H1 (cell line): Measurements from ENCODE around the gene ZBTB4. TPM values are rescaled to one million over a fixed set of nuclear protein-coding genes. Genes with fewer than 3 reads are reported as not detected.

Experiments
- CTCF ChIA-PET: fragments of 300-600 bp; sonication (Branson Sonifier 250); formaldehyde crosslinking; loops from one replicate; lab custom pipeline; 2021; ENCODE audit not compliant: partially characterized antibody; lab: Charles Lee
- POLR2A ChIA-PET: fragments of 300-600 bp; sonication (Branson Sonifier 250); formaldehyde crosslinking; loops from one replicate; lab custom pipeline; 2021; ENCODE audit warnings: inconsistent platforms; ENCODE audit not compliant: partially characterized antibody; lab: Charles Lee
- DNase-seq, 2 experiments: peaks; one replicate each; pipeline versions ENCODE4 v3.0.0 to v3.0.0-alpha.2; 2010 to 2022; ENCODE audit warnings: low spot score in 2 of 2, low read depth in 1 of 2, mixed read lengths in 1 of 2
- FAIRE-seq: peaks from 2 replicates; lab custom pipeline; 2011; peaks lifted over from hg19 to GRCh38; lab: Jason Lieb, UNC
- H2AFZ ChIP-seq: 2 replicates; pipeline ENCODE4 v1.8.1; 2012; ENCODE audit warnings: low read length, inconsistent platforms
- H2AK5ac ChIP-seq: 2 replicates; pipeline ENCODE4 v1.6.1; 2013; ENCODE audit warnings: low read depth, low read length
- H2BK120ac ChIP-seq: replicated peaks from 2 replicates; pipeline ENCODE3; 2013; ENCODE audit warnings: low read depth, low read length, inconsistent platforms
- H2BK12ac ChIP-seq: 2 replicates; pipeline ENCODE4 v1.6.1; 2013; ENCODE audit warnings: low read depth, low read length
- H2BK15ac ChIP-seq: 2 replicates; pipeline ENCODE4 v1.6.1; 2013; ENCODE audit warnings: low read length
- H2BK20ac ChIP-seq: 2 replicates; pipeline ENCODE4 v1.6.1; 2013; ENCODE audit warnings: low read length
- H2BK5ac ChIP-seq: 2 replicates; pipeline ENCODE4 v1.6.1; 2013; ENCODE audit warnings: low read depth, low read length
- H3K14ac ChIP-seq: 2 replicates; pipeline ENCODE4 v1.6.1; 2013; ENCODE audit warnings: inconsistent platforms; ENCODE audit not compliant: insufficient read length
- H3K18ac ChIP-seq: 2 replicates; pipeline ENCODE4 v1.6.1; 2013; ENCODE audit warnings: low read length; ENCODE audit errors: extremely low read depth
- H3K23ac ChIP-seq: 2 replicates; pipeline ENCODE4 v1.6.1; 2013; ENCODE audit warnings: inconsistent platforms; ENCODE audit not compliant: insufficient read length
- H3K23me2 ChIP-seq: 2 replicates; pipeline ENCODE4 v1.6.1; 2013; ENCODE audit warnings: low read depth, low read length
- H3K27ac ChIP-seq: 2 replicates; pipeline ENCODE4 v1.6.1; 2011; ENCODE audit warnings: low read depth, low read length, inconsistent platforms
- H3K27me3 ChIP-seq, 4 experiments: replicated peaks in 1 of 4; 1 replicate in 1 of 4; 2 replicates in 3 of 4; pipeline versions ENCODE4 v1.6.1 to v1.8.1; 2011 to 2013; ENCODE audit warnings: low read length in 3 of 4, mild to moderate bottlenecking in 3 of 4, inconsistent platforms in 2 of 4, mixed read lengths in 2 of 4, moderate library complexity in 1 of 4; ENCODE audit not compliant: control insufficient read depth in 3 of 4, insufficient read depth in 3 of 4; ENCODE audit errors: extremely low read depth in 1 of 4
- H3K36me3 ChIP-seq, 4 experiments: 2 replicates each; pipeline versions ENCODE4 v1.6.1 to v1.8.1; 2011 to 2013; ENCODE audit warnings: mild to moderate bottlenecking in 4 of 4, low read length in 3 of 4, moderate library complexity in 2 of 4, control low read depth in 1 of 4, inconsistent platforms in 1 of 4; ENCODE audit not compliant: insufficient read depth in 4 of 4, control insufficient read depth in 2 of 4
- H3K4ac ChIP-seq: replicated peaks from 2 replicates; pipeline ENCODE3; 2013; ENCODE audit warnings: low read length, low read depth, mixed read lengths, inconsistent platforms; ENCODE audit not compliant: insufficient read length
- H3K4me1 ChIP-seq, 4 experiments: replicated peaks in 1 of 4; 1 replicate in 1 of 4; 2 replicates in 3 of 4; pipeline versions ENCODE4 v1.6.1 to v1.8.1; 2011 to 2013; ENCODE audit warnings: low read length in 3 of 4, inconsistent platforms in 2 of 4, mixed read lengths in 1 of 4; ENCODE audit not compliant: insufficient read depth in 4 of 4, control insufficient read depth in 3 of 4
- H3K4me2 ChIP-seq, 2 experiments: 2 replicates each; pipeline versions ENCODE4 v1.6.1 to v1.8.1; 2011 to 2013; ENCODE audit warnings: low read depth in 2 of 2, low read length in 2 of 2, control low read depth in 1 of 2, inconsistent platforms in 1 of 2, mild to moderate bottlenecking in 1 of 2; ENCODE audit not compliant: insufficient read depth in 1 of 2
- H3K4me3 ChIP-seq, 4 experiments: fragments of 200-600, 300-600 bp in 1 of 4; sonication (generic), shearing (Covaris generic), sonication (Bioruptor Twin) in 1 of 4; 2 replicates each; pipeline versions ENCODE4 v1.5.1 to v1.8.1; 2011 to 2016; ENCODE audit warnings: low read length in 4 of 4, low read depth in 3 of 4, control low read depth in 2 of 4, inconsistent platforms in 2 of 4, mild to moderate bottlenecking in 2 of 4, mixed read lengths in 1 of 4, moderate library complexity in 1 of 4; ENCODE audit not compliant: insufficient read depth in 2 of 4; ENCODE audit errors: extremely low read depth in 1 of 4
- H3K56ac ChIP-seq: replicated peaks from 2 replicates; pipeline ENCODE3; 2013; ENCODE audit warnings: low read depth, mild to moderate bottlenecking, mixed read lengths, low read length, inconsistent platforms; ENCODE audit not compliant: insufficient read length
- H3K79me1 ChIP-seq: 2 replicates; pipeline ENCODE4 v1.6.1; 2013; ENCODE audit warnings: low read depth, low read length, control low read depth
- H3K79me2 ChIP-seq, 2 experiments: 2 replicates each; pipeline versions ENCODE4 v1.6.1 to v1.8.1; 2012 to 2013; ENCODE audit warnings: low read length in 2 of 2, mild to moderate bottlenecking in 2 of 2, inconsistent platforms in 1 of 2; ENCODE audit not compliant: insufficient read depth in 2 of 2, control insufficient read depth in 1 of 2
- H3K9ac ChIP-seq, 4 experiments: replicated peaks in 1 of 4; 1 replicate in 1 of 4; 2 replicates in 3 of 4; pipeline versions ENCODE4 v1.6.1 to v1.8.1; 2011 to 2013; ENCODE audit warnings: low read depth in 3 of 4, low read length in 3 of 4, control low read depth in 2 of 4, mild to moderate bottlenecking in 2 of 4, moderate library complexity in 2 of 4, inconsistent platforms in 1 of 4; ENCODE audit errors: extremely low read depth in 1 of 4
- H3K9me3 ChIP-seq, 2 experiments: 2 replicates each; pipeline versions ENCODE4 v1.6.1 to v1.8.1; 2012 to 2013; ENCODE audit warnings: mild to moderate bottlenecking in 2 of 2, moderate library complexity in 2 of 2, control low read depth in 1 of 2, inconsistent platforms in 1 of 2, low read depth in 1 of 2, low read length in 1 of 2, mixed read lengths in 1 of 2; ENCODE audit not compliant: insufficient read depth in 2 of 2
- H4K20me1 ChIP-seq, 2 experiments: replicated peaks in 1 of 2; 2 replicates each; pipeline versions ENCODE3 to v1.8.1; 2011 to 2013; ENCODE audit warnings: inconsistent platforms in 2 of 2, low read length in 2 of 2, mild to moderate bottlenecking in 1 of 2; ENCODE audit not compliant: insufficient read depth in 2 of 2, control insufficient read depth in 1 of 2
- H4K5ac ChIP-seq: 2 replicates; pipeline ENCODE4 v1.6.1; 2013; ENCODE audit warnings: low read length, low read depth, mixed read lengths, inconsistent platforms; ENCODE audit not compliant: insufficient read length
- H4K8ac ChIP-seq: 2 replicates; pipeline ENCODE4 v1.8.0; 2013; ENCODE audit warnings: mild to moderate bottlenecking, moderate library complexity, low read length, inconsistent platforms; ENCODE audit not compliant: insufficient read depth; ENCODE audit errors: extremely low read depth
- H4K91ac ChIP-seq: replicated peaks from 2 replicates; pipeline ENCODE3; 2013; ENCODE audit warnings: low read length, mixed read lengths, inconsistent platforms; ENCODE audit not compliant: insufficient read length
- ASH2L ChIP-seq: fragments of 200-600, 300-600 bp; sonication (generic); IDR thresholded peaks from one replicate; pipeline ENCODE4 v1.7.1; 2017; ENCODE audit warnings: low read length
- CTCF ChIP-seq, 3 experiments: IDR thresholded peaks; 1 replicate in 2 of 3; 2 replicates in 1 of 3; pipeline versions ENCODE4 v1.5.1 to v1.6.1; 2011; ENCODE audit warnings: low read length in 3 of 3, mild to moderate bottlenecking in 3 of 3, inconsistent platforms in 2 of 3, low read depth in 1 of 3, moderate library complexity in 1 of 3; ENCODE audit not compliant: insufficient read depth in 1 of 3; ENCODE audit errors: control extremely low read depth in 1 of 3
- GTF2F1 ChIP-seq: IDR thresholded peaks from 2 replicates; pipeline ENCODE4 v1.6.1; 2012; ENCODE audit warnings: low read depth, low read length, improper control_type of control experiment, borderline replicate concordance
- JUN ChIP-seq: IDR thresholded peaks from 2 replicates; pipeline ENCODE4 v1.6.1; 2011; ENCODE audit warnings: low read depth, mild to moderate bottlenecking, improper control_type of control experiment, low read length
- POU5F1 ChIP-seq: IDR thresholded peaks from 2 replicates; pipeline ENCODE4 v1.6.1; 2011; ENCODE audit warnings: low read depth, mild to moderate bottlenecking, low read length, moderate library complexity
- SIX5 ChIP-seq: IDR thresholded peaks from 2 replicates; pipeline ENCODE4 v1.6.1; 2011; ENCODE audit warnings: mild to moderate bottlenecking, low read depth, low read length
- SP2 ChIP-seq: IDR thresholded peaks from 2 replicates; pipeline ENCODE4 v1.6.1; 2012; ENCODE audit warnings: mild to moderate bottlenecking, low read length, inconsistent platforms
- TAF7 ChIP-seq: optimal IDR thresholded peaks from 2 replicates; pipeline ENCODE3; 2011; ENCODE audit warnings: low read depth, mild to moderate bottlenecking, inconsistent platforms, low read length, moderate library complexity, borderline replicate concordance
- USF2 ChIP-seq: IDR thresholded peaks from 2 replicates; pipeline ENCODE4 v1.6.1; 2011; ENCODE audit warnings: low read length, improper control_type of control experiment
- ZNF274 ChIP-seq: IDR thresholded peaks from 2 replicates; pipeline ENCODE4 v1.7.0; 2012; ENCODE audit warnings: low read length, borderline replicate concordance; ENCODE audit errors: extremely low read depth
- WGBS, 2 experiments: shearing (Covaris generic) in 1 of 2; methylation state at CpG; one replicate each; pipeline versions ENCODE4 v1.1.6 to v1.1.7; 2013 to 2015; ENCODE audit warnings: low lambda C conversion rate in 2 of 2, mixed read lengths in 2 of 2, inconsistent platforms in 1 of 2, low coverage in 1 of 2, missing lambda C conversion rate in 1 of 2; ENCODE audit not compliant: insufficient replicate concordance in 2 of 2, insufficient coverage in 1 of 2, insufficient read length in 1 of 2; ENCODE audit errors: extremely low coverage in 1 of 2, missing lambda C conversion rate in 1 of 2; 5-methylcytosine and 5-hydroxymethylcytosine counted together
- polyA plus RNA-seq, 7 experiments: library from polyadenylated mRNA; depleted of rRNA in 3 of 7; stranded (reverse) in 5 of 7; unstranded in 2 of 7; fragments of >200 nt in 5 of 7; fragments of 200-250 nt in 2 of 7; gene quantifications; 1 replicate in 5 of 7; 2 replicates in 1 of 7; 4 replicates in 1 of 7; pipeline versions ENCODE4 v1.2.1 to v1.2.3, GENCODE V29; 2011 to 2013; ENCODE audit warnings: missing spikeins in 2 of 7, mixed read lengths in 2 of 7
- total RNA-seq: library from RNA; stranded (reverse); fragmentation: NEBNext Ultra II Directional; extraction: Animal tissue kit (Norgen Biotek cat#: 25700); gene quantifications from 2 replicates; pipeline ENCODE4 v1.2.1, GENCODE V29; 2021

ZBTB4 gene
- total and polyA plus RNA-seq, 2 of the 8 experiments (the other 6 are each of a cell fraction or from before 2014, with no cell fraction given), result 5.9 to 10.1 TPM

GRCh38 chr17:7421186-7421585, 58.2 kb downstream of the ZBTB4 start:
- no peak overlapping the region for H2BK15ac ChIP-seq
- H3K23me2 ChIP-seq, result peaks cover 2% of the 10 kb centered on the region; the same call in 1 of the 2 replicates
- FAIRE-seq (no peak), DNase-seq (no peak)
- 89% methylated on average over 15 of the region's 16 CpGs; no CpG with 5 or more reads in 1 of the 2 experiments for WGBS, 2 experiments
- H3K27me3 ChIP-seq, result no peaks in the 10 kb centered on the region
- peaks cover 0 to 15% (median 2%) of the 10 kb centered on the region in 4 experiments; a peak in 4 of 7 replicates for H3K4me1 ChIP-seq
- no peak overlapping the region for H2AFZ ChIP-seq
- no peak overlapping the region for H2BK12ac ChIP-seq
- H2BK120ac ChIP-seq, result no peak overlapping the region
- H2AK5ac ChIP-seq, result no peak overlapping the region
- no peaks in the 10 kb centered on the region for H3K79me1 ChIP-seq
- ChIA-PET POLR2A (interaction anchor here (0.6 to 2.8 kb wide), 12 partner anchors 8 to 164 kb away, joined by 3 to 9 read pairs (median 4); partner anchors contain the start of genes ACAP1, PLSCR3 and TMEM102), CTCF (interaction anchor here (0.7 to 4.1 kb wide), 9 partner anchors 12 to 82 kb away, joined by 3 to 15 read pairs (median 3); partner anchors contain the start of genes NLGN2 and TMEM256)
- H3K56ac ChIP-seq, result no peak overlapping the region
- no peaks in the 10 kb centered on the region for H3K9me3 ChIP-seq
- H3K27ac ChIP-seq, result no peak overlapping the region
- H2BK5ac ChIP-seq, result no peak overlapping the region
- H4K5ac ChIP-seq, result no peak overlapping the region
- H3K4me2 ChIP-seq, result no peak overlapping the region
- H3K23ac ChIP-seq, result no peak overlapping the region
- no peak overlapping the region for H2BK20ac ChIP-seq
- peaks cover 0 to 9% (median 4%) of the 10 kb centered on the region in 4 experiments; a peak in 4 of 8 replicates for H3K36me3 ChIP-seq
- peaks cover 0 to 7% of the 10 kb centered on the region in 2 experiments for H4K20me1 ChIP-seq
- H3K4me3 ChIP-seq, result no peak overlapping the region
- H3K18ac ChIP-seq, result no peak overlapping the region
- no peak overlapping the region for H4K91ac ChIP-seq
- no peaks in the 10 kb centered on the region for H3K79me2 ChIP-seq
- H4K8ac ChIP-seq, result peak overlapping the region; percentile 80; the same call in 1 of the 2 replicates
- H3K4ac ChIP-seq, result no peak overlapping the region
- H3K9ac ChIP-seq, result no peak overlapping the region
- no peak overlapping the region for H3K14ac ChIP-seq
- TF ChIP-seq JUN (no peak), SIX5 (no peak), ASH2L (no peak), SP2 (no peak), POU5F1 (no peak), GTF2F1 (no peak), CTCF (IDR thresholded peaks at IDR 0.05; ENCODE audit: control extremely low read depth in 1 of 3, insufficient read depth in 1 of 3, low read depth in 1 of 3, low read length in 3 of 3) (no peak), USF2 (no peak), ZNF274 (no peak), TAF7 (no peak)
